K562 (cell line): ENCODE measurements around the gene SLC16A5. TPM values are rescaled to one million over a fixed set of nuclear protein-coding genes. Genes with fewer than 3 reads are reported as not detected.

ENCODE experiments used
- ATAC-seq: fragments of 200-7000 bp; cut with Tn5 transposase; 3 replicates; pipeline ENCODE4 v1.9.1; 2020; ENCODE audit warnings: moderate library complexity
- BruUV-seq: library from RNA; stranded (reverse); fragments of 400-500 nt; replicated peaks from 2 replicates; lab custom pipeline; 2021; lab: Mats Ljungman, UMichigan
- CTCF ChIA-PET: fragments of 300-600 bp; formaldehyde crosslinking; extraction: SDS; loops from one replicate; lab custom pipeline; 2021; ENCODE audit warnings: low intra/inter-chr PET ratio; lab: Yijun Ruan, JAX
- POLR2A ChIA-PET: fragments of 300-600, 350-650 bp; sonication (Branson Sonifier 250); formaldehyde crosslinking; extraction: SDS; loops from one replicate; lab custom pipeline; 2021; ENCODE audit warnings: antibody characterized with exemption, inconsistent platforms; lab: Yijun Ruan, JAX
- DNase-seq, 4 experiments: peaks; one replicate each; pipeline versions ENCODE4 v3.0.0 to v3.0.0-alpha.2; 2011 to 2018; ENCODE audit warnings: low spot score in 3 of 4, mixed read lengths in 3 of 4; ENCODE audit errors: extremely low read depth in 1 of 4
- FAIRE-seq: peaks from 2 replicates; lab custom pipeline; 2011; peaks lifted over from hg19 to GRCh38; lab: Jason Lieb, UNC
- H2AFZ ChIP-seq: 2 replicates; pipeline ENCODE4 v1.6.0; 2011; ENCODE audit warnings: low read depth, low read length, control low read depth, inconsistent platforms
- H3K27ac ChIP-seq: fragments of 200-600 bp; 3 replicates; pipeline ENCODE4 v1.8.0; 2011; ENCODE audit warnings: low read depth, mild to moderate bottlenecking, control low read depth, inconsistent platforms, low read length, moderate library complexity, mixed read lengths; ENCODE audit errors: extremely low read depth
- H3K27me3 ChIP-seq, 2 experiments: fragments of 300-600 bp in 1 of 2; 2 replicates in 1 of 2; 3 replicates in 1 of 2; pipeline versions ENCODE4 v1.6.0 to v1.8.0; 2011; ENCODE audit warnings: inconsistent platforms in 2 of 2, low read length in 2 of 2, mild to moderate bottlenecking in 1 of 2, mixed read lengths in 1 of 2, moderate library complexity in 1 of 2; ENCODE audit not compliant: control insufficient read depth in 2 of 2, insufficient read depth in 2 of 2
- H3K36me3 ChIP-seq: fragments of 300-600 bp; 3 replicates; pipeline ENCODE4 v1.8.0; 2011; ENCODE audit warnings: mild to moderate bottlenecking, low read length, inconsistent platforms; ENCODE audit not compliant: control insufficient read depth, insufficient read depth
- H3K4me1 ChIP-seq, 2 experiments: fragments of 200-600 bp in 1 of 2; replicated peaks in 1 of 2; 2 replicates in 1 of 2; 3 replicates in 1 of 2; pipeline versions ENCODE4 v1.5.1 to v1.8.0; 2011; ENCODE audit warnings: inconsistent platforms in 2 of 2, low read length in 2 of 2, mild to moderate bottlenecking in 1 of 2, mixed read lengths in 1 of 2, moderate library complexity in 1 of 2; ENCODE audit not compliant: control insufficient read depth in 2 of 2, insufficient read depth in 2 of 2
- H3K4me2 ChIP-seq: 2 replicates; pipeline ENCODE4 v1.6.1; 2011; ENCODE audit warnings: low read length, control low read depth, inconsistent platforms, mixed read lengths; ENCODE audit not compliant: insufficient read depth
- H3K4me3 ChIP-seq: fragments of 200-600 bp; sonication (generic), shearing (Covaris generic); 2 replicates; pipeline ENCODE4 v1.5.1; 2016; ENCODE audit warnings: control low read depth, inconsistent platforms
- H3K79me2 ChIP-seq: fragments of 200-600 bp; 3 replicates; pipeline ENCODE4 v1.8.0; 2011; ENCODE audit warnings: low read length, inconsistent platforms; ENCODE audit not compliant: control insufficient read depth, insufficient read depth
- H3K9ac ChIP-seq, 2 experiments: 2 replicates each; pipeline versions ENCODE4 v1.6.0 to v1.6.1; 2011; ENCODE audit warnings: low read depth in 2 of 2, low read length in 2 of 2, control low read depth in 1 of 2, inconsistent platforms in 1 of 2, mild to moderate bottlenecking in 1 of 2, mixed read lengths in 1 of 2; ENCODE audit not compliant: insufficient read depth in 1 of 2
- H3K9me1 ChIP-seq: one replicate; pipeline ENCODE4 v1.6.0; 2011; ENCODE audit warnings: inconsistent platforms, mild to moderate bottlenecking, low read length, moderate library complexity; ENCODE audit not compliant: control insufficient read depth, insufficient read depth
- H3K9me3 ChIP-seq: replicated peaks from 2 replicates; pipeline ENCODE4 v1.5.1; 2011; ENCODE audit warnings: low read depth, low read length, inconsistent platforms; ENCODE audit not compliant: control insufficient read depth, insufficient read depth
- H4K20me1 ChIP-seq: replicated peaks from 2 replicates; pipeline ENCODE4 v1.6.1; 2011; ENCODE audit warnings: low read length, inconsistent platforms, mixed read lengths; ENCODE audit not compliant: control insufficient read depth, insufficient read depth
- E2F3 ChIP-seq: fragments of 250-450 bp; sonication (Bioruptor Pico); IDR thresholded peaks from 2 replicates; pipeline ENCODE4 v1.4.0; 2020; ENCODE audit warnings: mild to moderate bottlenecking
- EP400 ChIP-seq: fragments of 450-650 bp; IDR thresholded peaks from 2 replicates; pipeline ENCODE4 v1.6.1; 2017; ENCODE audit warnings: antibody characterized with exemption, mild to moderate bottlenecking, moderate library complexity
- FOXJ3 ChIP-seq: sonication (generic); formaldehyde crosslinking; IDR thresholded peaks from 2 replicates; pipeline ENCODE4 v1.4.0; 2020; ENCODE audit warnings: mild to moderate bottlenecking, missing genetic modification reagents
- GATAD2B ChIP-seq: fragments of 450-650 bp; IDR thresholded peaks from 2 replicates; pipeline ENCODE4 v1.6.1; 2017; ENCODE audit warnings: mild to moderate bottlenecking, borderline replicate concordance
- KDM2B ChIP-seq: fragments of 250-450 bp; sonication (Bioruptor Pico); IDR thresholded peaks from 2 replicates; pipeline ENCODE4 v1.8.0; 2021; ENCODE audit warnings: mild to moderate bottlenecking, moderate library complexity
- NFXL1 ChIP-seq: fragments of 450-650 bp; formaldehyde crosslinking; IDR thresholded peaks from 2 replicates; pipeline ENCODE4 v1.4.0; 2021; ENCODE audit warnings: mild to moderate bottlenecking
- SETDB1 ChIP-seq: IDR thresholded peaks from one replicate; pipeline ENCODE4 v1.6.1; 2012; ENCODE audit warnings: low read length, control low read depth, inconsistent platforms
- TAF15 ChIP-seq: fragments of 200-400 bp; formaldehyde crosslinking; IDR thresholded peaks from 2 replicates; pipeline ENCODE4 v1.6.1; 2017; ENCODE audit warnings: mild to moderate bottlenecking, low read depth, low read length, moderate library complexity
- TAL1 ChIP-seq: fragments of 450-650 bp; IDR thresholded peaks from 2 replicates; pipeline ENCODE4 v1.6.1; 2016; ENCODE audit warnings: mild to moderate bottlenecking
- ZNF232 ChIP-seq: sonication (generic); formaldehyde crosslinking; IDR thresholded peaks from 2 replicates; pipeline ENCODE4 v1.8.0; 2022; ENCODE audit warnings: mild to moderate bottlenecking, missing genetic modification reagents
- ZNF239 ChIP-seq: fragments of 250-450 bp; sonication (Bioruptor Pico); IDR thresholded peaks from 2 replicates; pipeline ENCODE4 v1.4.0; 2020; ENCODE audit warnings: mild to moderate bottlenecking
- ZNF778 ChIP-seq: fragments of 450-650 bp; formaldehyde crosslinking; IDR thresholded peaks from 2 replicates; pipeline ENCODE4 v1.4.0; 2020; ENCODE audit warnings: mild to moderate bottlenecking, moderate library complexity
- WGBS: fragments of 100-300 bp; shearing (Covaris generic); methylation state at CpG from one replicate; pipeline ENCODE4 v1.1.6; 2016; ENCODE audit warnings: low coverage, mixed read lengths; ENCODE audit not compliant: insufficient coverage; ENCODE audit errors: missing lambda C conversion rate; 5-methylcytosine and 5-hydroxymethylcytosine counted together
- in situ Hi-C: fragments of 300-500 bp; cut with MboI; formaldehyde crosslinking; loops from 4 replicates; pipeline ENCODE4 v1.15.0; 2018; ENCODE audit warnings: inconsistent platforms, mixed read lengths
- intact Hi-C: fragments of 100-400 bp; cut with micrococcal nuclease; formaldehyde crosslinking; loops from 2 replicates; pipeline ENCODE4 v1.14.2; 2022
- polyA plus RNA-seq, 8 experiments: library from polyadenylated mRNA; depleted of rRNA in 4 of 8; stranded (reverse) in 5 of 8; unstranded in 3 of 8; fragments of >200 nt; fragmentation: Nextera tagmentation in 2 of 8; fragmentation: Illumina TruSeq in 1 of 8; extraction: Ambion mirVana in 2 of 8; extraction: Trizol in 1 of 8; gene quantifications; 2 replicates each; pipeline versions ENCODE4 v1.2.1 to v1.2.3, GENCODE V29; 2011 to 2014; ENCODE audit warnings: inconsistent platforms in 1 of 8, missing spikeins in 1 of 8
- total RNA-seq, 7 experiments: library from RNA; depleted of rRNA in 6 of 7; stranded (reverse); fragments of >200 nt in 6 of 7; fragmentation: Illumina TruSeq in 2 of 7; extraction: Trizol in 2 of 7; gene quantifications; 2 replicates each; pipeline versions ENCODE4 v1.2.1 to v1.2.3, GENCODE V29; 2011 to 2021; ENCODE audit warnings: low replicate concordance in 1 of 7
- TF ChIP-seq, protein P1 (sequence below): sonication (generic); formaldehyde crosslinking; IDR thresholded peaks from 2 replicates; pipeline ENCODE4 v1.8.0; 2022; ENCODE audit warnings: mild to moderate bottlenecking, missing genetic modification reagents
- TF ChIP-seq, protein P2 (sequence below): fragments of 250-450 bp; sonication (Bioruptor Pico); IDR thresholded peaks from 2 replicates; pipeline ENCODE4 v1.9.0; 2021; ENCODE audit warnings: mild to moderate bottlenecking, inconsistent platforms
- TF ChIP-seq, protein P3 (sequence below), 2 experiments: fragments of 200-800 bp in 1 of 2; sonication (Bioruptor generic) in 1 of 2; sonication (generic) in 1 of 2; formaldehyde crosslinking in 1 of 2; IDR thresholded peaks in 1 of 2; conservative IDR thresholded peaks in 1 of 2; 2 replicates each; pipeline versions ENCODE4 v1.5.0 to v1.6.1; 2016 to 2020; ENCODE audit warnings: missing compliant biosample characterization in 1 of 2, missing genetic modification characterization in 1 of 2, missing genetic modification reagents in 1 of 2

SLC16A5 gene
- total and polyA plus RNA-seq, 9 of the 15 experiments (the other 6 are each of a cell fraction or from before 2014, with no cell fraction given) = 0.06 to 2.6 (median 0.91) TPM

DNA sequence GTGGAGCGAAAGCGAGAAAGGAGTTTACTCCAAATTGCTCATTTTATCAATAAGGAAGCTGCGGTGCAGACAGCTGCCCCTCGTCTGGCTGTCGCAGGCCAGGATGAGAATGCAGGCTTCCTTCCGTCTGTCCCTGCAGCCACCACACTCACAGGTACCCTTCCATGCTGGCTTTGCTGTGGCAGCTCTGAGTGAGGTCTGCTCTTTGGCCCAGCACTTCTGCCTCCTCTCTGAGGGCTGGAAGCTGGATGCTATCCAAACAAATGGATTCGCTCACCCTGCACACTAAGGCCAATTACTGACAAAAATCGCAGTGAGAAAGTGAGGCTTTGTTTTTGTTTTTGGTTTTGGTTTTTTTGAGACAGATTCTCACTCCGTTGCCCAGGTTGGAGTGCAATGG is 29.0 kb downstream of the SLC16A5 start (continued):
- TF ChIP-seq, protein P1, sequence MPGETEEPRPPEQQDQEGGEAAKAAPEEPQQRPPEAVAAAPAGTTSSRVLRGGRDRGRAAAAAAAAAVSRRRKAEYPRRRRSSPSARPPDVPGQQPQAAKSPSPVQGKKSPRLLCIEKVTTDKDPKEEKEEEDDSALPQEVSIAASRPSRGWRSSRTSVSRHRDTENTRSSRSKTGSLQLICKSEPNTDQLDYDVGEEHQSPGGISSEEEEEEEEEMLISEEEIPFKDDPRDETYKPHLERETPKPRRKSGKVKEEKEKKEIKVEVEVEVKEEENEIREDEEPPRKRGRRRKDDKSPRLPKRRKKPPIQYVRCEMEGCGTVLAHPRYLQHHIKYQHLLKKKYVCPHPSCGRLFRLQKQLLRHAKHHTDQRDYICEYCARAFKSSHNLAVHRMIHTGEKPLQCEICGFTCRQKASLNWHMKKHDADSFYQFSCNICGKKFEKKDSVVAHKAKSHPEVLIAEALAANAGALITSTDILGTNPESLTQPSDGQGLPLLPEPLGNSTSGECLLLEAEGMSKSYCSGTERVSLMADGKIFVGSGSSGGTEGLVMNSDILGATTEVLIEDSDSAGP = no peak
- TF ChIP-seq FOXJ3 (CRISPR knock-in tag) = no peak
- TF ChIP-seq, protein P2, sequence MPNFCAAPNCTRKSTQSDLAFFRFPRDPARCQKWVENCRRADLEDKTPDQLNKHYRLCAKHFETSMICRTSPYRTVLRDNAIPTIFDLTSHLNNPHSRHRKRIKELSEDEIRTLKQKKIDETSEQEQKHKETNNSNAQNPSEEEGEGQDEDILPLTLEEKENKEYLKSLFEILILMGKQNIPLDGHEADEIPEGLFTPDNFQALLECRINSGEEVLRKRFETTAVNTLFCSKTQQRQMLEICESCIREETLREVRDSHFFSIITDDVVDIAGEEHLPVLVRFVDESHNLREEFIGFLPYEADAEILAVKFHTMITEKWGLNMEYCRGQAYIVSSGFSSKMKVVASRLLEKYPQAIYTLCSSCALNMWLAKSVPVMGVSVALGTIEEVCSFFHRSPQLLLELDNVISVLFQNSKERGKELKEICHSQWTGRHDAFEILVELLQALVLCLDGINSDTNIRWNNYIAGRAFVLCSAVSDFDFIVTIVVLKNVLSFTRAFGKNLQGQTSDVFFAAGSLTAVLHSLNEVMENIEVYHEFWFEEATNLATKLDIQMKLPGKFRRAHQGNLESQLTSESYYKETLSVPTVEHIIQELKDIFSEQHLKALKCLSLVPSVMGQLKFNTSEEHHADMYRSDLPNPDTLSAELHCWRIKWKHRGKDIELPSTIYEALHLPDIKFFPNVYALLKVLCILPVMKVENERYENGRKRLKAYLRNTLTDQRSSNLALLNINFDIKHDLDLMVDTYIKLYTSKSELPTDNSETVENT (CRISPR knock-in tag) = no peak

DNA sequence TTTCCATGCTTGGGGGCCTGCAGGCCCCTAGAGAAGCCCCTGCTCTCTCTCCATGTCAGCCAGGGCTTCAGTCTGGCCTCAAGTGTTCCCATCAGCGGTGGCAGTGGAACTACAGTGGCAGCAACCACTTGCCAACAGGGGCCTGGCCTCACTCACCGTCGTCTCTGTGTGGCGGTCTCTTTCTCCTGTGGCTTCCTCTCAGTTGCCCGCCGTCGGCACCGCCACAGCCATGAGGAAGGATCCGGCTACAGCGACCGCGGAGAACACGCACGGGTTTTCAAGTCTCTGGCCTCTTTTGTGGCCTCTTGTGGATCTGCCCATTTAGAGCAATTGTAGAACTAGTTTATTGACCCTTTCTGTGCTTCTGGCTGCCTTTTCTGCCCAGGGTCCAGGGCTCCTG is 30.6 kb downstream of the SLC16A5 start:
- Histone ChIP-seq H3K4me1 (peaks cover 12 to 21% of the 10 kb centered on the region in 2 experiments), H3K9ac (0 out of 4 replicates have a peak overlapping the region, but pooled peaks of 1 of the 2 experiments have one; percentile 70), H4K20me1 (no peaks in the 10 kb centered on the region), H3K27ac (no peak overlapping the region), H3K27me3 (no peaks in the 10 kb centered on the region), H3K9me3 (no peaks in the 10 kb centered on the region), H3K4me2 (no peak overlapping the region), H3K36me3 (peaks cover 33% of the 10 kb centered on the region; the same call in 2 of the 3 replicates), H3K4me3 (no peak overlapping the region), H3K9me1 (no peaks in the 10 kb centered on the region), H3K79me2 (peaks cover 14% of the 10 kb centered on the region), H2AFZ (no peak overlapping the region)
- ChIA-PET POLR2A (interaction anchor here (0.5 to 1.4 kb wide), 3 partner anchors 11 to 207 kb away, joined by 3 to 4 read pairs (median 3); no protein-coding TSS in a partner anchor), CTCF (interaction anchor here (0.5 kb wide), 1 partner anchor 54 kb away, joined by 7 read pairs; no protein-coding TSS in a partner anchor)
- BruUV-seq = no TSS peak
- intact Hi-C loops (no loop called here), in situ Hi-C loops (loop anchor here (10.0 kb wide), 1 partner anchor 296 kb away; no protein-coding TSS in a partner anchor)
- no peak for DNase-seq
- ATAC-seq = no peak
- no peak for FAIRE-seq
- no peak for TF ChIP-seq TAF15
- TF ChIP-seq TAL1 = no peak
- no peak for TF ChIP-seq NFXL1 (CRISPR knock-in tag)
- no peak for TF ChIP-seq SETDB1
- no peak for TF ChIP-seq ZNF232
- TF ChIP-seq, protein P3, sequence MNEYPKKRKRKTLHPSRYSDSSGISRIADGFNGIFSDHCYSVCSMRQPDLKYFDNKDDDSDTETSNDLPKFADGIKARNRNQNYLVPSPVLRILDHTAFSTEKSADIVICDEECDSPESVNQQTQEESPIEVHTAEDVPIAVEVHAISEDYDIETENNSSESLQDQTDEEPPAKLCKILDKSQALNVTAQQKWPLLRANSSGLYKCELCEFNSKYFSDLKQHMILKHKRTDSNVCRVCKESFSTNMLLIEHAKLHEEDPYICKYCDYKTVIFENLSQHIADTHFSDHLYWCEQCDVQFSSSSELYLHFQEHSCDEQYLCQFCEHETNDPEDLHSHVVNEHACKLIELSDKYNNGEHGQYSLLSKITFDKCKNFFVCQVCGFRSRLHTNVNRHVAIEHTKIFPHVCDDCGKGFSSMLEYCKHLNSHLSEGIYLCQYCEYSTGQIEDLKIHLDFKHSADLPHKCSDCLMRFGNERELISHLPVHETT (CRISPR knock-in tag; conservative IDR thresholded peaks at IDR 0.05 in 1 of 2, IDR thresholded peaks at IDR 0.05 in 1 of 2) = no peak
- TF ChIP-seq ZNF239 = no peak
- no peak for TF ChIP-seq KDM2B (CRISPR knock-in tag)
- no peak for TF ChIP-seq GATAD2B
- TF ChIP-seq EP400 = no peak
- TF ChIP-seq ZNF778 (CRISPR knock-in tag) = no peak
- TF ChIP-seq E2F3 (CRISPR knock-in tag) = no peak
- 94% methylated on average over 14 of the region's 14 CpGs for WGBS
